ENCODE measurements around the gene MARCHF3.

- TF ChIP-seq POLR2A (IDR thresholded peaks at IDR 0.05; ENCODE audit: low read depth, low read length) (no peak), POLR2AphosphoS5 (IDR thresholded peaks at IDR 0.05; ENCODE audit: low read depth, low read length) (no peak), TAF1 (IDR thresholded peaks at IDR 0.05; ENCODE audit: borderline replicate concordance, low read depth, low read length) (no peak)
These were observed 47.2 kb downstream of the MARCHF3 start for GRCh38 chr5:126982926-126983873.

All from GM12892 (cell line).